H1 (cell line): ENCODE results near the gene C17orf100. TPM values are rescaled to one million over a fixed set of nuclear protein-coding genes. Genes with fewer than 3 reads are reported as not detected.

ENCODE experiments used
- CTCF ChIA-PET: fragments of 300-600 bp; sonication (Branson Sonifier 250); formaldehyde crosslinking; loops from one replicate; lab custom pipeline; 2021; ENCODE audit not compliant: partially characterized antibody; lab: Charles Lee
- POLR2A ChIA-PET: fragments of 300-600 bp; sonication (Branson Sonifier 250); formaldehyde crosslinking; loops from one replicate; lab custom pipeline; 2021; ENCODE audit warnings: inconsistent platforms; ENCODE audit not compliant: partially characterized antibody; lab: Charles Lee
- DNase-seq, 2 experiments: peaks; one replicate each; pipeline versions ENCODE4 v3.0.0 to v3.0.0-alpha.2; 2010 to 2022; ENCODE audit warnings: low spot score in 2 of 2, low read depth in 1 of 2, mixed read lengths in 1 of 2
- FAIRE-seq: peaks from 2 replicates; lab custom pipeline; 2011; peaks lifted over from hg19 to GRCh38; lab: Jason Lieb, UNC
- H2AFZ ChIP-seq: 2 replicates; pipeline ENCODE4 v1.8.1; 2012; ENCODE audit warnings: low read length, inconsistent platforms
- H2AK5ac ChIP-seq: 2 replicates; pipeline ENCODE4 v1.6.1; 2013; ENCODE audit warnings: low read depth, low read length
- H2BK120ac ChIP-seq: replicated peaks from 2 replicates; pipeline ENCODE3; 2013; ENCODE audit warnings: low read depth, low read length, inconsistent platforms
- H2BK12ac ChIP-seq: 2 replicates; pipeline ENCODE4 v1.6.1; 2013; ENCODE audit warnings: low read depth, low read length
- H2BK15ac ChIP-seq: 2 replicates; pipeline ENCODE4 v1.6.1; 2013; ENCODE audit warnings: low read length
- H2BK20ac ChIP-seq: 2 replicates; pipeline ENCODE4 v1.6.1; 2013; ENCODE audit warnings: low read length
- H2BK5ac ChIP-seq: 2 replicates; pipeline ENCODE4 v1.6.1; 2013; ENCODE audit warnings: low read depth, low read length
- H3K14ac ChIP-seq: 2 replicates; pipeline ENCODE4 v1.6.1; 2013; ENCODE audit warnings: inconsistent platforms; ENCODE audit not compliant: insufficient read length
- H3K18ac ChIP-seq: 2 replicates; pipeline ENCODE4 v1.6.1; 2013; ENCODE audit warnings: low read length; ENCODE audit errors: extremely low read depth
- H3K23ac ChIP-seq: 2 replicates; pipeline ENCODE4 v1.6.1; 2013; ENCODE audit warnings: inconsistent platforms; ENCODE audit not compliant: insufficient read length
- H3K23me2 ChIP-seq: 2 replicates; pipeline ENCODE4 v1.6.1; 2013; ENCODE audit warnings: low read depth, low read length
- H3K27ac ChIP-seq: 2 replicates; pipeline ENCODE4 v1.6.1; 2011; ENCODE audit warnings: low read depth, low read length, inconsistent platforms
- H3K27me3 ChIP-seq, 4 experiments: replicated peaks in 1 of 4; 1 replicate in 1 of 4; 2 replicates in 3 of 4; pipeline versions ENCODE4 v1.6.1 to v1.8.1; 2011 to 2013; ENCODE audit warnings: low read length in 3 of 4, mild to moderate bottlenecking in 3 of 4, inconsistent platforms in 2 of 4, mixed read lengths in 2 of 4, moderate library complexity in 1 of 4; ENCODE audit not compliant: control insufficient read depth in 3 of 4, insufficient read depth in 3 of 4; ENCODE audit errors: extremely low read depth in 1 of 4
- H3K36me3 ChIP-seq, 4 experiments: 2 replicates each; pipeline versions ENCODE4 v1.6.1 to v1.8.1; 2011 to 2013; ENCODE audit warnings: mild to moderate bottlenecking in 4 of 4, low read length in 3 of 4, moderate library complexity in 2 of 4, control low read depth in 1 of 4, inconsistent platforms in 1 of 4; ENCODE audit not compliant: insufficient read depth in 4 of 4, control insufficient read depth in 2 of 4
- H3K4ac ChIP-seq: replicated peaks from 2 replicates; pipeline ENCODE3; 2013; ENCODE audit warnings: low read length, low read depth, mixed read lengths, inconsistent platforms; ENCODE audit not compliant: insufficient read length
- H3K4me1 ChIP-seq, 4 experiments: replicated peaks in 1 of 4; 1 replicate in 1 of 4; 2 replicates in 3 of 4; pipeline versions ENCODE4 v1.6.1 to v1.8.1; 2011 to 2013; ENCODE audit warnings: low read length in 3 of 4, inconsistent platforms in 2 of 4, mixed read lengths in 1 of 4; ENCODE audit not compliant: insufficient read depth in 4 of 4, control insufficient read depth in 3 of 4
- H3K4me2 ChIP-seq, 2 experiments: 2 replicates each; pipeline versions ENCODE4 v1.6.1 to v1.8.1; 2011 to 2013; ENCODE audit warnings: low read depth in 2 of 2, low read length in 2 of 2, control low read depth in 1 of 2, inconsistent platforms in 1 of 2, mild to moderate bottlenecking in 1 of 2; ENCODE audit not compliant: insufficient read depth in 1 of 2
- H3K4me3 ChIP-seq, 4 experiments: fragments of 200-600, 300-600 bp in 1 of 4; sonication (generic), shearing (Covaris generic), sonication (Bioruptor Twin) in 1 of 4; 2 replicates each; pipeline versions ENCODE4 v1.5.1 to v1.8.1; 2011 to 2016; ENCODE audit warnings: low read length in 4 of 4, low read depth in 3 of 4, control low read depth in 2 of 4, inconsistent platforms in 2 of 4, mild to moderate bottlenecking in 2 of 4, mixed read lengths in 1 of 4, moderate library complexity in 1 of 4; ENCODE audit not compliant: insufficient read depth in 2 of 4; ENCODE audit errors: extremely low read depth in 1 of 4
- H3K56ac ChIP-seq: replicated peaks from 2 replicates; pipeline ENCODE3; 2013; ENCODE audit warnings: low read depth, mild to moderate bottlenecking, mixed read lengths, low read length, inconsistent platforms; ENCODE audit not compliant: insufficient read length
- H3K79me1 ChIP-seq: 2 replicates; pipeline ENCODE4 v1.6.1; 2013; ENCODE audit warnings: low read depth, low read length, control low read depth
- H3K79me2 ChIP-seq, 2 experiments: 2 replicates each; pipeline versions ENCODE4 v1.6.1 to v1.8.1; 2012 to 2013; ENCODE audit warnings: low read length in 2 of 2, mild to moderate bottlenecking in 2 of 2, inconsistent platforms in 1 of 2; ENCODE audit not compliant: insufficient read depth in 2 of 2, control insufficient read depth in 1 of 2
- H3K9ac ChIP-seq, 4 experiments: replicated peaks in 1 of 4; 1 replicate in 1 of 4; 2 replicates in 3 of 4; pipeline versions ENCODE4 v1.6.1 to v1.8.1; 2011 to 2013; ENCODE audit warnings: low read depth in 3 of 4, low read length in 3 of 4, control low read depth in 2 of 4, mild to moderate bottlenecking in 2 of 4, moderate library complexity in 2 of 4, inconsistent platforms in 1 of 4; ENCODE audit errors: extremely low read depth in 1 of 4
- H3K9me3 ChIP-seq, 2 experiments: 2 replicates each; pipeline versions ENCODE4 v1.6.1 to v1.8.1; 2012 to 2013; ENCODE audit warnings: mild to moderate bottlenecking in 2 of 2, moderate library complexity in 2 of 2, control low read depth in 1 of 2, inconsistent platforms in 1 of 2, low read depth in 1 of 2, low read length in 1 of 2, mixed read lengths in 1 of 2; ENCODE audit not compliant: insufficient read depth in 2 of 2
- H4K20me1 ChIP-seq, 2 experiments: replicated peaks in 1 of 2; 2 replicates each; pipeline versions ENCODE3 to v1.8.1; 2011 to 2013; ENCODE audit warnings: inconsistent platforms in 2 of 2, low read length in 2 of 2, mild to moderate bottlenecking in 1 of 2; ENCODE audit not compliant: insufficient read depth in 2 of 2, control insufficient read depth in 1 of 2
- H4K5ac ChIP-seq: 2 replicates; pipeline ENCODE4 v1.6.1; 2013; ENCODE audit warnings: low read length, low read depth, mixed read lengths, inconsistent platforms; ENCODE audit not compliant: insufficient read length
- H4K8ac ChIP-seq: 2 replicates; pipeline ENCODE4 v1.8.0; 2013; ENCODE audit warnings: mild to moderate bottlenecking, moderate library complexity, low read length, inconsistent platforms; ENCODE audit not compliant: insufficient read depth; ENCODE audit errors: extremely low read depth
- H4K91ac ChIP-seq: replicated peaks from 2 replicates; pipeline ENCODE3; 2013; ENCODE audit warnings: low read length, mixed read lengths, inconsistent platforms; ENCODE audit not compliant: insufficient read length
- BACH1 ChIP-seq: IDR thresholded peaks from 2 replicates; pipeline ENCODE4 v1.6.1; 2012; ENCODE audit warnings: low read length, improper control_type of control experiment
- BRCA1 ChIP-seq: IDR thresholded peaks from 2 replicates; pipeline ENCODE4 v1.6.1; 2012; ENCODE audit warnings: low read depth, low read length, improper control_type of control experiment
- CBX5 ChIP-seq: fragments of 300-800, 300-1000 bp; sonication (generic); IDR thresholded peaks from 2 replicates; pipeline ENCODE4 v1.7.1; 2016; ENCODE audit warnings: antibody characterized with exemption, low read length, low read depth
- EP300 ChIP-seq, 2 experiments: IDR thresholded peaks; 1 replicate in 1 of 2; 2 replicates in 1 of 2; pipeline ENCODE4 v1.6.1; 2011 to 2012; ENCODE audit warnings: low read depth in 2 of 2, low read length in 2 of 2, mild to moderate bottlenecking in 2 of 2, borderline replicate concordance in 1 of 2, inconsistent platforms in 1 of 2, moderate library complexity in 1 of 2
- HDAC6 ChIP-seq: IDR thresholded peaks from one replicate; pipeline ENCODE4 v1.7.1; 2012; ENCODE audit warnings: low read depth, mild to moderate bottlenecking, inconsistent platforms, low read length, moderate library complexity
- JUN ChIP-seq: IDR thresholded peaks from 2 replicates; pipeline ENCODE4 v1.6.1; 2011; ENCODE audit warnings: low read depth, mild to moderate bottlenecking, improper control_type of control experiment, low read length
- NRF1 ChIP-seq: IDR thresholded peaks from 2 replicates; pipeline ENCODE4 v1.6.1; 2011; ENCODE audit warnings: mild to moderate bottlenecking, low read depth, low read length, improper control_type of control experiment
- POLR2AphosphoS5 ChIP-seq: IDR thresholded peaks from 2 replicates; pipeline ENCODE4 v1.6.1; 2011; ENCODE audit warnings: low read depth, low read length
- RAD21 ChIP-seq, 2 experiments: IDR thresholded peaks in 1 of 2; conservative IDR thresholded peaks in 1 of 2; 2 replicates each; pipeline ENCODE4 v1.6.1; 2011; ENCODE audit warnings: low read depth in 2 of 2, low read length in 2 of 2, improper control_type of control experiment in 1 of 2, inconsistent platforms in 1 of 2, mild to moderate bottlenecking in 1 of 2, moderate library complexity in 1 of 2
- ZNF274 ChIP-seq: IDR thresholded peaks from 2 replicates; pipeline ENCODE4 v1.7.0; 2012; ENCODE audit warnings: low read length, borderline replicate concordance; ENCODE audit errors: extremely low read depth
- polyA plus RNA-seq, 7 experiments: library from polyadenylated mRNA; depleted of rRNA in 3 of 7; stranded (reverse) in 5 of 7; unstranded in 2 of 7; fragments of >200 nt in 5 of 7; fragments of 200-250 nt in 2 of 7; gene quantifications; 1 replicate in 5 of 7; 2 replicates in 1 of 7; 4 replicates in 1 of 7; pipeline versions ENCODE4 v1.2.1 to v1.2.3, GENCODE V29; 2011 to 2013; ENCODE audit warnings: missing spikeins in 2 of 7, mixed read lengths in 2 of 7
- total RNA-seq: library from RNA; stranded (reverse); fragmentation: NEBNext Ultra II Directional; extraction: Animal tissue kit (Norgen Biotek cat#: 25700); gene quantifications from 2 replicates; pipeline ENCODE4 v1.2.1, GENCODE V29; 2021
- TF ChIP-seq, protein P1 (sequence below): IDR thresholded peaks from 2 replicates; pipeline ENCODE4 v1.6.1; 2012; ENCODE audit warnings: inconsistent platforms
- TF ChIP-seq, protein P2 (sequence below): IDR thresholded peaks from 2 replicates; pipeline ENCODE4 v1.6.1; 2011; ENCODE audit warnings: low read depth, mild to moderate bottlenecking, low read length; ENCODE audit not compliant: insufficient read depth

The C17orf100 gene
- total and polyA plus RNA-seq, 2 of the 8 experiments (the other 6 are each of a cell fraction or from before 2014, with no cell fraction given), result 2.1 to 2.8 TPM

DNA sequence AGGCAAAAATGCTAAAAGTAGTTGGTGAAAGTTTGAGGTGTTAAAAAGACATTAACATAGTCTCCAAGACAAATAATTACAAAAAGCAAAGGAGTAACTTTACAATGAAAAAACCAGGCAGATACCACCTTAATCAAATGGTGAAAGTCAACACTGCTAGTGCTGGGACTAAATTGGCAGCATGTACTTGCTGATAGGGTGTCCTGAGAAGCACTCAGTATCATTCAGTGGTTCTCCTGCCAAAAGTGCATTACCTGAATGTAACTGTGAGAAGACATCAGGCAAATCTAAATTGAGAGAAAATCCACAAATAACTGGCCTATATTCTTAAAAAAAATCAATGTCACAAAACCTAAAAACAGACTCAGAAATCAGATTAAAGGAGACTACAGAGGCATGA, 19.0 kb upstream of the C17orf100 start:
- Histone ChIP-seq H2BK5ac (no peak overlapping the region), H2BK20ac (no peak overlapping the region), H3K23me2 (no peaks in the 10 kb centered on the region), H4K20me1 (peaks cover 1 to 3% of the 10 kb centered on the region in 2 experiments), H3K4ac (no peak overlapping the region), H3K9ac (no peak overlapping the region), H3K4me2 (no peak overlapping the region), H3K4me1 (no peaks in the 10 kb centered on the region), H3K4me3 (no peak overlapping the region), H4K8ac (no peak overlapping the region), H3K79me1 (0 out of 2 replicates have a peak, but pooled peaks cover 1% of the 10 kb centered on the region), H4K5ac (no peak overlapping the region), H3K56ac (no peak overlapping the region), H2BK120ac (no peak overlapping the region), H2AFZ (no peak overlapping the region), H3K36me3 (peaks cover 15 to 34% (median 31%) of the 10 kb centered on the region in 4 experiments), H3K79me2 (0 out of 4 replicates have a peak, but pooled peaks cover 0 to 4% of the 10 kb centered on the region in 2 experiments), H4K91ac (no peak overlapping the region), H2AK5ac (no peak overlapping the region), H3K27ac (no peak overlapping the region), H3K27me3 (no peaks in the 10 kb centered on the region), H3K18ac (no peak overlapping the region), H2BK15ac (no peak overlapping the region), H3K14ac (no peak overlapping the region), H3K23ac (no peak overlapping the region), H2BK12ac (no peak overlapping the region), H3K9me3 (no peaks in the 10 kb centered on the region)
- CTCF ChIA-PET, result no interaction called here
- no peak for DNase-seq
- POLR2A ChIA-PET, result no interaction called here
- no peak for FAIRE-seq
- TF ChIP-seq BACH1 (no peak), HDAC6 (no peak), POLR2AphosphoS5 (no peak), NRF1 (no peak), JUN (no peak), BRCA1 (no peak), RAD21 (IDR thresholded peaks at IDR 0.05 in 1 of 2, conservative IDR thresholded peaks at IDR 0.05 in 1 of 2; ENCODE audit: low read depth in 2 of 2, low read length in 2 of 2) (no peak), EP300 (IDR thresholded peaks at IDR 0.05; ENCODE audit: borderline replicate concordance in 1 of 2, low read depth in 2 of 2, low read length in 2 of 2) (no peak), ZNF274 (no peak), CBX5 (no peak)
- TF ChIP-seq, protein P1, sequence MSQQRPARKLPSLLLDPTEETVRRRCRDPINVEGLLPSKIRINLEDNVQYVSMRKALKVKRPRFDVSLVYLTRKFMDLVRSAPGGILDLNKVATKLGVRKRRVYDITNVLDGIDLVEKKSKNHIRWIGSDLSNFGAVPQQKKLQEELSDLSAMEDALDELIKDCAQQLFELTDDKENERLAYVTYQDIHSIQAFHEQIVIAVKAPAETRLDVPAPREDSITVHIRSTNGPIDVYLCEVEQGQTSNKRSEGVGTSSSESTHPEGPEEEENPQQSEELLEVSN, result no peak
- TF ChIP-seq, protein P2, sequence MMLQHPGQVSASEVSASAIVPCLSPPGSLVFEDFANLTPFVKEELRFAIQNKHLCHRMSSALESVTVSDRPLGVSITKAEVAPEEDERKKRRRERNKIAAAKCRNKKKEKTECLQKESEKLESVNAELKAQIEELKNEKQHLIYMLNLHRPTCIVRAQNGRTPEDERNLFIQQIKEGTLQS, result no peak
